HCT116 (cell line): ENCODE measurements around the gene DIP2A. TPM values are rescaled to one million over a fixed set of nuclear protein-coding genes. Genes with fewer than 3 reads are reported as not detected.

ENCODE experiments used
- EZH2 ChIP-seq: fragments of 200-600 bp; sonication (generic); IDR thresholded peaks from 2 replicates; pipeline ENCODE4 v1.6.1; 2017; ENCODE audit warnings: antibody characterized with exemption, mixed run types
- JUND ChIP-seq: IDR thresholded peaks from 2 replicates; pipeline ENCODE4 v1.6.1; 2012
- MAX ChIP-seq: IDR thresholded peaks from 2 replicates; pipeline ENCODE4 v1.6.1; 2012
- POLR2AphosphoS5 ChIP-seq: IDR thresholded peaks from 2 replicates; pipeline ENCODE4 v1.6.1; 2011; ENCODE audit warnings: mild to moderate bottlenecking, low read depth, low read length, moderate library complexity
- REST ChIP-seq: IDR thresholded peaks from 2 replicates; pipeline ENCODE4 v1.6.1; 2012; ENCODE audit warnings: low read depth
- SP1 ChIP-seq: IDR thresholded peaks from 2 replicates; pipeline ENCODE4 v1.6.1; 2012; ENCODE audit warnings: low read depth
- SRF ChIP-seq: IDR thresholded peaks from 2 replicates; pipeline ENCODE4 v1.6.1; 2012; ENCODE audit warnings: low read depth
- YY1 ChIP-seq: IDR thresholded peaks from 2 replicates; pipeline ENCODE4 v1.6.1; 2011; ENCODE audit warnings: low read length, low read depth, moderate library complexity, mild to moderate bottlenecking; ENCODE audit not compliant: insufficient replicate concordance; ENCODE audit errors: extremely low read depth
- ZBTB33 ChIP-seq: IDR thresholded peaks from 2 replicates; pipeline ENCODE4 v1.6.1; 2011; ENCODE audit warnings: mild to moderate bottlenecking, low read length, moderate library complexity; ENCODE audit not compliant: insufficient replicate concordance; ENCODE audit errors: extremely low read depth
- ZFX ChIP-seq: fragments of 450-650 bp; IDR thresholded peaks from 2 replicates; pipeline ENCODE4 v1.6.1; 2017
- ZNF274 ChIP-seq: fragments of 200-500 bp; sonication (Bioruptor generic); IDR thresholded peaks from 2 replicates; pipeline ENCODE4 v1.6.1; 2014; ENCODE audit warnings: mild to moderate bottlenecking, low read depth, low read length, inconsistent platforms
- total RNA-seq: library from RNA; stranded (reverse); gene quantifications from one replicate; pipeline ENCODE4 v1.2.1, GENCODE V29; 2021; ENCODE audit not compliant: unreplicated experiment

The DIP2A gene
- total RNA-seq, 1 experiment from 2014 or later: 39.9 TPM

GRCh38 chr21:46424039-46424591, 34.6 kb upstream of the DIP2A start (continued):
- TF ChIP-seq REST (no peak), JUND (no peak), EZH2 (no peak), SP1 (no peak), ZNF274 (no peak), ZFX (no peak), MAX (no peak), POLR2AphosphoS5 (no peak), YY1 (no peak), ZBTB33 (no peak), SRF (no peak)
